GM19240 (cell line): ENCODE data around the gene AGL.
"Not testable (repeated sequence)": the region's sequence is repeated elsewhere in the genome, so short reads cannot be mapped to it uniquely, and the experiment has no call there.

Experiments
- DNase-seq: peaks from one replicate; pipeline ENCODE4 v3.0.0; 2011; ENCODE audit warnings: low spot score; ENCODE audit not compliant: insufficient read length

Gene AGL

GRCh38 chr1:99849744-99850458, at the start of gene AGL:
AGL (plus strand) TSS chr1:99850361; CDS start chr1:99851043, 682 bp downstream.
- DNase-seq = peak; percentile 81

GRCh38 chr1:99801584-99801983, 48.6 kb upstream of the AGL start:
- DNase-seq = no peak

- no peak for DNase-seq
Measured at GRCh38 chr1:99806882-99807281, 43.3 kb upstream of the AGL start.

GRCh38 chr1:99808391-99809115, 41.6 kb upstream of the AGL start:
- peak; percentile 54 for DNase-seq

- DNase-seq = no peak
Measured at GRCh38 chr1:99811075-99811474, 39.1 kb upstream of the AGL start.

GRCh38 chr1:99811747-99812146, 38.4 kb upstream of the AGL start:
- DNase-seq = no peak

GRCh38 chr1:99814373-99814900, 35.7 kb upstream of the AGL start:
- no peak for DNase-seq

GRCh38 chr1:99816656-99817055, 33.5 kb upstream of the AGL start:
- no peak for DNase-seq

- no peak for DNase-seq
Measured at GRCh38 chr1:99818063-99818699, 32.0 kb upstream of the AGL start.

- peak; percentile 31 for DNase-seq
Measured at GRCh38 chr1:99820546-99820945, 29.6 kb upstream of the AGL start.

GRCh38 chr1:99825098-99825497, 25.1 kb upstream of the AGL start:
- no peak for DNase-seq

GRCh38 chr1:99825702-99826101, 24.5 kb upstream of the AGL start:
- no peak for DNase-seq

- DNase-seq = no peak
Measured at GRCh38 chr1:99827970-99828369, 22.2 kb upstream of the AGL start.

- DNase-seq = no peak
Measured at GRCh38 chr1:99829269-99829668, 20.9 kb upstream of the AGL start.

- DNase-seq = not testable (repeated sequence)
Measured at GRCh38 chr1:99833911-99834310, 16.2 kb upstream of the AGL start.

GRCh38 chr1:99836171-99837103, 13.7 kb upstream of the AGL start:
- DNase-seq = not testable (repeated sequence)

- DNase-seq = not testable (repeated sequence)
Measured at GRCh38 chr1:99840353-99840752, 9.8 kb upstream of the AGL start.

GRCh38 chr1:99843760-99844159, 6.4 kb upstream of the AGL start:
- no peak for DNase-seq

- not testable (repeated sequence) for DNase-seq
Measured at GRCh38 chr1:99845201-99845600, 5.0 kb upstream of the AGL start.

GRCh38 chr1:99849413-99849743, 783 bp upstream of the AGL start:
- DNase-seq = no peak
